ENCODE results near the gene WFDC5. TPM values are rescaled to one million over a fixed set of nuclear protein-coding genes. Genes with fewer than 3 reads are reported as not detected.

Gene WFDC5
- total RNA-seq, 2 donors from 2014 or later, result not detected

DNA sequence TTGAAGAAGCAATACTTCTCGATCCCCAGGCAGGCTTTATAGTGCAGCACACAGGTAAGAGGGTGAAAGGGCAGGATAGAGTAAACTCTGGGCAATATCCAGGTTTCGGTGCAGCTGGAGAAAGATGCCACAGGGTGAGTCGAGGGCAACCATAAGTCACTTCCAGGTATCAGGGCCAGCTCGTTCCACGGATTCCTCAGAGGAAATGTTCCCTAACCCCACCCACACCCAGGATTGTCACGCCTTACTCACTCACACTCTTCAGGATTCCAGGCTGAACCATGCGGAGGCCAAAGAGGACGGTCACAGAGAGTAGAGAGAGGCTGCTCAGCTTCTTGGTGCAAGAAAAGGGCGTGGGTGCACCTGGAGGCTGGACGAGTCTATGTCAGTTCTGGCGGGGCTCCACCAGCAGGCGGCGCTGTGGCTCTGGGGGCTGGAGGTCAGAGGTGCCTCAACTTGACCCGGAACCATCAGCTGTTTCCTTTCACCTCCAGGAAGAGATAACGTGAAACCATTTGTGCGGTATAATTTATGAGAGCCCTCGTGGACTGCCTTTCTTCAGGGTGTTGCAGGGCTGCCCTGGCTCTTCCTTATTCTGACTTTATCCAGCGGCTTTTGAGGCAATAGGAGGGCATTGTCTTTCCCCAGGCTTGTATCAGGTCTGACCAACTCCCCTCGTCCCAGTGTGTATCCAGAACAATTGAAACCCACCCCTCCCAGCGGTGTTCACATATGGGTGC lies 23.8 kb upstream of the WFDC5 start:
- DNase-seq (peak in 1 of 3 donors; percentile 38), ATAC-seq (no peak)
- Mint-ChIP-seq H3K27ac (no peak overlapping the region), H3K36me3 (ENCODE audit: low read depth) (peaks cover 4% of the 10 kb centered on the region), H3K27me3 (peaks cover 17% of the 10 kb centered on the region), H3K4me3 (no peak overlapping the region), H3K4me1 (no peaks in the 10 kb centered on the region)
- no peaks in the 10 kb centered on the region for H3K9me3 ChIP-seq (ENCODE audit: control insufficient read depth, low read length, poor library complexity, severe bottlenecking)

DNA sequence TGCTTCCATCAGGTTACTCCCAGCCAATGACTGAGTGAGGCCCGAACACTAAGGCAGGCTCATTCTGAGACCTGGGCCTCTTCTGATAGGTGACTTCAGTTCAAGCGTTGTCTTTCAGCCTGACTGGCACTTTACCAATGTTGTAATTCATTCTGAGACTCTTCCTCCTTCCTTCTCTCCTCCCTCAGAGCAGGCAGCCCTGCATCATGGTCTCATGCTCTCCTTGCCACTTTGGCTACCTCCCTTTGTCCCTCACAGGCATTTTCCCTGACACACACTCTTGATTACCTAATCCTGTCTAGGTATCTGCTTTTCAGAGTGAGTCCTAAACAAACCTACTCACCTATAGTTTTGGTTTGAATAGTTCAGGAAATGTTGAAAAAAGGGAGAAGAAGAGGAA lies 21.9 kb upstream of the WFDC5 start:
- Mint-ChIP-seq H3K4me3 (no peak overlapping the region), H3K27ac (no peak overlapping the region), H3K36me3 (ENCODE audit: low read depth) (peaks cover 4% of the 10 kb centered on the region), H3K27me3 (peaks cover 31% of the 10 kb centered on the region), H3K4me1 (no peaks in the 10 kb centered on the region)
- no peak for DNase-seq
- H3K9me3 ChIP-seq (ENCODE audit: control insufficient read depth, low read length, poor library complexity, severe bottlenecking), result no peaks in the 10 kb centered on the region
- ATAC-seq, result no peak

DNA sequence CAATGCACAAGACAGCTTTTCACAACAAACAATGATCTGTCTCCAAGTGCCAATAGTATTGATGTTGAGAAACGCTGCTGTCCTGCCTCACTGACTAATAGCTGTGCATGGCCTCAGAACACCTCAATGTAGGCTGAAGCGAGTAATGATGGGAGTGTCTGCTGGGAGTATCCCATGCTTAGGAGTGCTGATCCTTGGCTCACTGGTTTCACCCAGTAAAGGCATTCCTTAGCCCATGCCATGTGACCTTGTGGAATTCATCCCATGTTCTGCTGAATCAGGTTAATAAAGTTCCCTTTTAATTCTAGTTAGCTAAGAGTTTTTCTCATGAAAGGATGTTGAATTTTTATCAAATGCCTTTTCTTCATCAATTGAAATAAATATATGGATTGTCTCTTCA lies 13.1 kb upstream of the WFDC5 start:
- DNase-seq (no peak), ATAC-seq (no peak)
- Mint-ChIP-seq H3K36me3 (ENCODE audit: low read depth) (peaks cover 4% of the 10 kb centered on the region), H3K4me1 (no peaks in the 10 kb centered on the region), H3K4me3 (no peak overlapping the region), H3K27ac (no peak overlapping the region), H3K27me3 (peaks cover 74% of the 10 kb centered on the region)
- no peaks in the 10 kb centered on the region for H3K9me3 ChIP-seq (ENCODE audit: control insufficient read depth, low read length, poor library complexity, severe bottlenecking)

DNA sequence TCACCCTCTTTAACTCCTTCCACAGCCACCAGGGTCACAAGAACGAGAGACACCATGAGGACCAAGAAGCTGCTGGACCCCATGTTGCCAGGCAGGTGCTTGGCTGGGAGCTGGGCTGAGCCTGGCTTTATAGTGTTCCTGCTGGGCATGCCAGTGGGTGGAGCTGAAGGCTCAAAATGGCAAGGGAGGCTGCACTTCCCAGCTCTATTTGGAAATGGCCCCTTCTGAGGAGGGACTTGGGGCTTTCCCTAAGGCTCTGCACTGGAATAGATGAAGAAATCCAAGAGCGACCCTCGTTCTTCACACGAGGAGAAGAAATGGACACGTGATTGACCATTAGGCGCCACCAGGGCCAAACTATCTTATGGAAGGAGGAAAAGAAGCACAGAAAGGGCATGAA lies 9.4 kb upstream of the WFDC5 start, which contains the start of gene WFDC12:
WFDC12 (minus strand) TSS at position 101 of the 400 bp plus-strand sequence; CDS start at position 83, 18 bp downstream.
- DNase-seq (no peak), ATAC-seq (no peak)
- H3K9me3 ChIP-seq (ENCODE audit: control insufficient read depth, low read length, poor library complexity, severe bottlenecking), result no peaks in the 10 kb centered on the region
- no peak within 1 kb of the TSS for H3K4me3 Mint-ChIP-seq
- peaks cover 5% of the 10 kb centered on the region for H3K36me3 Mint-ChIP-seq (ENCODE audit: low read depth)
- no peaks in the 10 kb centered on the region for H3K4me1 Mint-ChIP-seq
- H3K27me3 Mint-ChIP-seq, result peaks cover 65% of the 10 kb centered on the region
- no peak within 1 kb of the TSS for H3K27ac Mint-ChIP-seq

DNA sequence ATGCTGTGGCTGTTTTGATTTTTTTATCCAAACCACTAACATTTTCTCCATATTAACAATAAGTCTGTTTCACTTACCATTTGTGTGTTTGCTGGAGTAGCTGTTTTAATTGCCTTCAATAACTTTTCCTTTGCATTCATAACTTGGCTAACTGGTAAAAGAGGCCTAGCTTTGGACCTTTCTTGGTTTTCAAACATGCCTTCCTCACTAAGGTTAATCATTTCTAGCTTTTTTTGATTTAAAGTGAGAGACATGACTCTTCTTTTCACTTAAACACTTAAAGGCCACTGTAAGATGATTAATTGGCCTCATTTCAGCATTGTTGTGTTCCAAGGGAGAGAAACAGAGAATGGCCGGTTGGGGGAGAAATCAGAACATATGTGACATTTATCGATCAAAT lies 6.4 kb upstream of the WFDC5 start:
- H3K9me3 ChIP-seq (ENCODE audit: control insufficient read depth, low read length, poor library complexity, severe bottlenecking), result no peaks in the 10 kb centered on the region

DNA sequence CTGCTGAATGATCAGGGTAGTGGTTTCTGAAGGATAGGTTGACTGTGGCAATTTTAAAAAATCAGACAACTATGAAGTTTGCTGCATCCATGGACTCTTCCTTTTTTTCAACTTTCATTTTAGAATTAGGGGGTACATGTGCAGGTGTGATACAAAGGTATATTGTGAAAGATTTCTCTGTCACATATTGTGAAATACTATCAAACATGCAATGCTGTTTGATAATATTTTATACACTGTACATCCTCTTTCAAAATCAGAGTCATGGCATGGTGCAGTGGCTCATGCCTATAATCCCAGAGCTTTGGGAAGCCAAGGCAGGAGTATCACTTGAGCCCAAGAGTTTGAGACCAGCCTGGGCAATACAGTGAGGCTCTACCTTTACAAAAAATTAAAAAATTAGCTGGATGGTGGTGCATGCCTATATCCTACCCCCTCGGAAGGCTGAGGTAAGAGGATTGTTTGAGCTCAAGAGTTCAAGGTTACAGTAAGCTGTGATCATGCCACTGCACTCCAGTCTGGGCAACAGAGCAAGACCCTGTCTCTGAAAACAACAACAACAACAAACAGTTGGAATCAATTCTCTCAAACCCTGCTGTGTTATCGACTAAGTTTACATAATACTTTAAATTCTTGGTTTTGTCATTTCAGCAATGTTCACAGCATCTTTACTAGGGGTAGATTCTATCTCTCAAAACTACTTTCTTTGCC lies 4.7 kb upstream of the WFDC5 start:
- no peaks in the 10 kb centered on the region for H3K9me3 ChIP-seq (ENCODE audit: control insufficient read depth, low read length, poor library complexity, severe bottlenecking)
- DNase-seq (no peak), ATAC-seq (no peak)
- Mint-ChIP-seq H3K36me3 (ENCODE audit: low read depth) (peaks cover 5% of the 10 kb centered on the region), H3K4me3 (no peak overlapping the region), H3K27me3 (peaks cover 35% of the 10 kb centered on the region), H3K27ac (no peak overlapping the region), H3K4me1 (peaks cover 7% of the 10 kb centered on the region)

More for the DNA sequence above, 6.4 kb upstream of the WFDC5 start:
- H3K27me3 Mint-ChIP-seq, result peaks cover 45% of the 10 kb centered on the region
- H3K4me1 Mint-ChIP-seq, result peaks cover 2% of the 10 kb centered on the region
- ATAC-seq (no peak), DNase-seq (no peak)
- peaks cover 5% of the 10 kb centered on the region for H3K36me3 Mint-ChIP-seq (ENCODE audit: low read depth)
- no peak overlapping the region for H3K27ac Mint-ChIP-seq
- H3K4me3 Mint-ChIP-seq, result no peak overlapping the region

DNA sequence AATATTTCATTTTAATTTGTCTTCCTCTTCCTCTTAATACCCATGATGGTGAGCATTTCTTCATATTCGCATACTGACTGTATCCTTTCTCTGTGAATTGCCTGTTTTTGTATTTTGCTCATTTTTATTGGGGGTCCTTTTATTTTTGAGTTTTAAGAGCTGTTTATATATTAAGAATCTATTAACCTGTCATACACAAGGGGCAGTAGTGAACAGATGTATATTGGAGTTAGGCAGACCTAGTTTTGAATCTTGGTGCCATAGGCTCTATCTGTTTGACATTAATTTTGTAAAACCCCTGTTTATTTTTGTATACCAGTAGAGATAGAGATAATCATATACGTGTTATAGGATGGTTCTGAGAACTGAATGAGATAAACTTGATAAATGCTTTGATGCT lies 3.1 kb upstream of the WFDC5 start:
- peaks cover 27% of the 10 kb centered on the region for H3K27me3 Mint-ChIP-seq

DNA sequence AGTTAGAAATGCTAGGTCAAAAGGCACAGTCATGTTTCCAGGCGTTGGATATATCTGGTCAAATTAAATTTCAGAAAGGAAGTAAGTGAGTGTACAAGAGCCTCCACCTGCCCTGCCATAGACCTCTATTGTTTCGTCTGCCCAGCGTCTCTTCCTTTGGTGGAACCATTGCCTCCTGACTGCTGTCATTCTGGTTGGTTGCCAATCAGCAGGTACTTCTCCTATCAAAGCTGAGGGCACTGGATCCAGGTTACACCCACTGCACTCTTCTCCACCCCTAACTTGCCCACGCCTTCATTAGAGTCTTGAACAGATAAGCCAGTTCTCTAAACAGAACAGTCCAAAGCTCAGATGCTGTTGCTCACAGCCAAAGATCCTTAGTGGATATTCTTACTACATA lies 2.6 kb upstream of the WFDC5 start:
- peaks cover 9% of the 10 kb centered on the region for H3K4me1 Mint-ChIP-seq
- peaks cover 27% of the 10 kb centered on the region for H3K27me3 Mint-ChIP-seq
- no peaks in the 10 kb centered on the region for H3K9me3 ChIP-seq (ENCODE audit: control insufficient read depth, low read length, poor library complexity, severe bottlenecking)
- H3K4me3 Mint-ChIP-seq, result no peak overlapping the region
- H3K27ac Mint-ChIP-seq, result no peak overlapping the region
- peaks cover 2% of the 10 kb centered on the region for H3K36me3 Mint-ChIP-seq (ENCODE audit: low read depth)
- DNase-seq, result no peak
- no peak for ATAC-seq

More for the DNA sequence above, 3.1 kb upstream of the WFDC5 start:
- H3K4me1 Mint-ChIP-seq, result peaks cover 9% of the 10 kb centered on the region
- no peak for DNase-seq
- no peak overlapping the region for H3K27ac Mint-ChIP-seq
- H3K36me3 Mint-ChIP-seq (ENCODE audit: low read depth), result peaks cover 3% of the 10 kb centered on the region
- H3K4me3 Mint-ChIP-seq, result no peak overlapping the region
- no peaks in the 10 kb centered on the region for H3K9me3 ChIP-seq (ENCODE audit: control insufficient read depth, low read length, poor library complexity, severe bottlenecking)
- ATAC-seq, result no peak

DNA sequence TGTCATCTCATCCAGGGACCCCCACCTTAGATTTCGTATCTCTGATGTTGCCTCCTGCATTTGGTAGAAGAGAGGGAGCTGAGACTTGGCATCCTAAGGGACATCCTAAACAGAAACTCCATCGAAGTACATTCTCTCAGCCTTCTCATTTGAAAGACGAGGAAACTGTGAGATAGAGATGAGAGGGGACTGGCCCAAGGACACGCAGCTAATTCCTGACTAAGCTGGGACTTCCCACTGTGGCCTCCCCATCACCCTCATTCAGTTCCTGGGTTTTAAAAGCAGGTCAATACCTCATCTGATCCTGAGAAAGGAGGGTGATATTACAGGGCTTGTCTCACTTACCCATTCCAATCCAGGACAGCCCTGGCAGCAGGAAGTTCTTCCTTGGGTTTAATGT lies 855 bp upstream of the WFDC5 start:
- Mint-ChIP-seq H3K36me3 (ENCODE audit: low read depth) (no peaks in the 10 kb centered on the region), H3K27ac (no peak overlapping the region), H3K4me1 (peaks cover 10% of the 10 kb centered on the region), H3K27me3 (peaks cover 17% of the 10 kb centered on the region), H3K4me3 (no peak overlapping the region)
- ATAC-seq (no peak), DNase-seq (no peak)
- no peaks in the 10 kb centered on the region for H3K9me3 ChIP-seq (ENCODE audit: control insufficient read depth, low read length, poor library complexity, severe bottlenecking)

DNA sequence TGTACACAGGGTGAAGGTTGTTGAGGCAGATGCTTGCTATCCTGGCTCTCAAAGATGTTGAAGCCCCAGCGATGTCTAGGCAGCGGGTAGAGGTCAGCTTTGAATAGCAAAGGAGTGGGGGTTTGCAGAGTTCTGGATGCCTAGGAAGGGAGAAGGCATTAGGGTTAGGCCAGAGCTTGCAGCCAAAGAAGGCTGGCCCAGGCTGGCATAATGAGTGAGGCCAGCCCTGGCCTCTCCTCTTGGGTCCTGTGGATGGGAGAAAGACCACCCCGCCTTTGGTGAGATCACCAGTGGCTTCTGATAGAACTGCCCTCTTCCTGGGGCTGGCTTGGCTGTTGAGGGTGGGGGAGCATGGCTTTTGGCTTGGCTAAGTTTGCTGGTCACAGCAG lies 406 bp upstream of the WFDC5 start:
- H3K27me3 Mint-ChIP-seq, result peaks cover 13% of the 10 kb centered on the region
- no peak for ATAC-seq

DNA sequence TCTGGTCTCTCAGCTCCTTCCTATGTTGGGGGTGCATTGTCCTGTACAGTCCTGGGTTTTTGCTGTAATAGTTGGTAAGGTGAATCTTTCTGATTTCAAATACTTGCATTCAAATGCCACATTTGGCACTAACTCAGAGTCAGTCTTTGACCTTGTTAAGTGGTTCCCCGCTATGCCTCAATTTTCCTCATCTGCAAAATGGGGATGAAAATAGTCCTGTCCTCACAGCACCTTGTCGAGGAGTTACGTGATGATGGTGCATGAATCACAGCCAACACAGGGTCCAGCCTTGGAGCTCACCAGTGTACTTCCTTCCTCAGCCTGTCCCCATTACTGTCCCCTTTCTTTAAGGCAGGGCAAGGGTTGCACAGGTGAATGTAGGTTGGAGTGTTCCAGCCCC lies 1.1 kb downstream of the WFDC5 start:
- no peak overlapping the region for H3K4me3 Mint-ChIP-seq
- no peaks in the 10 kb centered on the region for H3K9me3 ChIP-seq (ENCODE audit: control insufficient read depth, low read length, poor library complexity, severe bottlenecking)
- DNase-seq (no peak), ATAC-seq (no peak)
- peaks cover 11% of the 10 kb centered on the region for H3K4me1 Mint-ChIP-seq
- no peaks in the 10 kb centered on the region for H3K36me3 Mint-ChIP-seq (ENCODE audit: low read depth)
- H3K27me3 Mint-ChIP-seq, result peaks cover 11% of the 10 kb centered on the region
- no peak overlapping the region for H3K27ac Mint-ChIP-seq

More for the DNA sequence above, 406 bp upstream of the WFDC5 start:
- Mint-ChIP-seq H3K4me3 (no peak overlapping the region), H3K36me3 (ENCODE audit: low read depth) (no peaks in the 10 kb centered on the region), H3K27ac (no peak overlapping the region), H3K4me1 (peaks cover 11% of the 10 kb centered on the region)
- DNase-seq, result no peak
- H3K9me3 ChIP-seq (ENCODE audit: control insufficient read depth, low read length, poor library complexity, severe bottlenecking), result no peaks in the 10 kb centered on the region

DNA sequence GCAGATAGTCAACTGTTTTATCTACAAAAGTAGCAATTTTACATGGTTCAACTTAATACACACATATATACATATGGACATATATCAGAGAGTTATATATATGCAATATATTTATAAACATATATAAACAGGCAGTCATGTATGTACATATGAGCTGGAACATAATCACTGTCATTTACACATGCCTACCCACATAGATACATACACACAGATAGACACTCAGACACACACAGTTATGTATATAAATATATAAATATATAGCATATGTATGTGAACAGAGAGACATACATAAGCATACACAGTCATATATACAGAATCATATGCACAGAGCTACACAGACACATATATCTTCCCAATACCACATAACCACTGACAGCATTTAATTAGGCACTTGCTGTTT lies 2.2 kb downstream of the WFDC5 start:
- DNase-seq, result no peak
- Mint-ChIP-seq H3K27me3 (peaks cover 11% of the 10 kb centered on the region), H3K4me1 (peaks cover 11% of the 10 kb centered on the region), H3K4me3 (no peak overlapping the region), H3K27ac (no peak overlapping the region), H3K36me3 (ENCODE audit: low read depth) (no peaks in the 10 kb centered on the region)
- no peaks in the 10 kb centered on the region for H3K9me3 ChIP-seq (ENCODE audit: control insufficient read depth, low read length, poor library complexity, severe bottlenecking)
- ATAC-seq, result no peak

DNA sequence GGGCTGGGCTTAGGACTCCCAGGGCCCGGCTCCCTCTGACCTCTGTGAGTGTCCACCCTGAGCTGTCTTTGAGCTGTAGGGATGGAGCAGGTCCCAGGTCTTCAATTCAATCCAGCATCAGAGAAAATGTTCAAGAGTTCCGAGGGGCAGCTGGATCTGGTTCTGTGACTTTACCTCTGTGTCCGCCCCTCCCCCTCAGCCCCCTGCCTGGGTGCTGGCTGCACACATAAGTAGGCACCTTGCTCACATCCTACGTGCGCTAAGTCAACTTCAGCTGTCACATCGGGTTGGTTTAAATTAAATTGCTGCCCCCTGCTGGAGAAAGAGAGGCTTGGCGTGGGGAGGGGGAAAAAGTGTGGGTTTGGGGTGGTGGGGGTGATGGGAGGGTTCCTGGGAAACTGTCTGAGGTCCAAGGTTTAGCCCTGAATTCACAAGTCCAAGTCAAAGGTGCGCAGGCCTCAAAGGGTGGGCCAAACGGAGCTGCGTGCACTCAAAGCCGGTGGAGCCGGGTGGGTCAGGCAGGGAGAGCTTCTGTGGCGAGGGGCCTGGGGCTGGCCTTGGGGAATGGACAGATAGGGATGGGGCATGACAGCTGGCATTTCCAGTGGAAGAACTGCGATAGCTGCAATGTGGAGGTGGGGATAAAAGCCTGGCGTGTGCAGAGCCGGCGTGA lies 3.0 kb downstream of the WFDC5 start:
- Mint-ChIP-seq H3K27me3 (peaks cover 11% of the 10 kb centered on the region), H3K36me3 (ENCODE audit: low read depth) (no peaks in the 10 kb centered on the region), H3K27ac (no peak overlapping the region), H3K4me1 (peaks cover 11% of the 10 kb centered on the region), H3K4me3 (no peak overlapping the region)
- DNase-seq (no peak), ATAC-seq (no peak)
- no peaks in the 10 kb centered on the region for H3K9me3 ChIP-seq (ENCODE audit: control insufficient read depth, low read length, poor library complexity, severe bottlenecking)

Data from T-helper 17 cell (primary cell).